Colon (tissue), 2 donors: Measurements from ENCODE around the gene OR14C36.
"Not testable (repeated sequence)": the region's sequence is repeated elsewhere in the genome, so short reads cannot be mapped to it uniquely, and the experiment has no call there.

Experiments used
- FAIRE-seq: peaks from 2 replicates; lab custom pipeline; 2012; peaks lifted over from hg19 to GRCh38; lab: Jason Lieb, UNC
- donor health status: control.
- donor health status: control.

Gene OR14C36, protein sequence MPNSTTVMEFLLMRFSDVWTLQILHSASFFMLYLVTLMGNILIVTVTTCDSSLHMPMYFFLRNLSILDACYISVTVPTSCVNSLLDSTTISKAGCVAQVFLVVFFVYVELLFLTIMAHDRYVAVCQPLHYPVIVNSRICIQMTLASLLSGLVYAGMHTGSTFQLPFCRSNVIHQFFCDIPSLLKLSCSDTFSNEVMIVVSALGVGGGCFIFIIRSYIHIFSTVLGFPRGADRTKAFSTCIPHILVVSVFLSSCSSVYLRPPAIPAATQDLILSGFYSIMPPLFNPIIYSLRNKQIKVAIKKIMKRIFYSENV

DNA sequence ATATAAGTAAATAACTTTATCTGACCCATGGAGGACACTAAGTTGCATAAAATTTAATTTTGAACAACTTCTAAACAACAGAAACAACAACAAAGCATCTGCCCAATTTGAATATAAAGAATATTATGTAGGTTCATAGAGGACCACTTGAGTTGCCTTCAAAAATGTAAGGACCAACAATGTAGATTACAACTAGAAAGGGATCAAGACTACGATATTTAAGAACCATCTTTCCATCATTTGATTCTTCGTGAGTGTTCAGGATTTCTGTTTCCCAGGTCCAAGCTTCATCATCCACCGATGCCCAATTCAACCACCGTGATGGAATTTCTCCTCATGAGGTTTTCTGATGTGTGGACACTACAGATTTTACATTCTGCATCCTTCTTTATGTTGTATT is at the start of gene OR14C36:
TSS of gene OR14C36 (plus strand) at position 301 of the 400 bp plus-strand sequence. CDS start at position 301, 0 bp downstream.
- no peak for FAIRE-seq

DNA sequence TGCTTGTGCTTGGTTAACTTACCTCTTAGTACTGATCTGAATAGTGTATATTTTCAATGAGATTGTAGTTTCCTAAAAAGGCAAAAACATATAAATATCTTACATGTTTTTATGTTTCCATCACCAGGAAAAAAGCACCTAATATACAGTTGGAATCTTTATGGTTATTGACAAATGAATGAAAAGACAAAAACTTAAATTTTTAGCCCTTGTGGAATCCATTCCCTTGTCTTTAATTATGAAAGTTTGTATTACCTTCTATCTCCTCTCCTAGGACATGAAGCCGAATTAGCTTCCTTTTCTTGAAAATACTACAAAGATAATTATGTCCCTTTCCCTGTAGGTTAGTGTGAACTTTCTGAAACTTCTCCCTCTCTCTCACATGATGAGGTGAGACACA is 45.3 kb upstream of the OR14C36 start, which contains the start of gene OR2T12:
TSS of gene OR2T12 (minus strand) at position 101 of the 400 bp plus-strand sequence. CDS start 7,846 bp downstream, outside the sequence.
- no peak for FAIRE-seq

DNA sequence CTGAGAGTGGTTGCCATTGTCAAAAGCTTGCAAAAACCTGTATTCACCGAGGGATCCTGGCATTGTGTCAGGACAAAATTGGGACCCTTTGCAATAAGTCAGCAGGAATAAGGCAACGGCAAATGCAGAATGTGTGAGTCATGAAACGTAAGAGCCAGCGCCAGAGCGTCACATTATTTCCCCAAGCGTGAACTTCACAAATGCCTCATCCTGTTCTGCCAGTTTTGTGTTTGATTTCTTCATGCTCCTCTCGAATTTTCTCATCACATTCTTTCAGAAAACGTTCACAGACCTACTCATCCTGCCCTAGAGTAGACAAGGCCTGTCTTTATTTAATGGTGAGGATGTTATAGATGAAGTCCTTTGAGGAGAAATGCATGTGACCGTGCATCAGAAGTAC is 42.9 kb upstream of the OR14C36 start:
- not testable (repeated sequence) for FAIRE-seq

DNA sequence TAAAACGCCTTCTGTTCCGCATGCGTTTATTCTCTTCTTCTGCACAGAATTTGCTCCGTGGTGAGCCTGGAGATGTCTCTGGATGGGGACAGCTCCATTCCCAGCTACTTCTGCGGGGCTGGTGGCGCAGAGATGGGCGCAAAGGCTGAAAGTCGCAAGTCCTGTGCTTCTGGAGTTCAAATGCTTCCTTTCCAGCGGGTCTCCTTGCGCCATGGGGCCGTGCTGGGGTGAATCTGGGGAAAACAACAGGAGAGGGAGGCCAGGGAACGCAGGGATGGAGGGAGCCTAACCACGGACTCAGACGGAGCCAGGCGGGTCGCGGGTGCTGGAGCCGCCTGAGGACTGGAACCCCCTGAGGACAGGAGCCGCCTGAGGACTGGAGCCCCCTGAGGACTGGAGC is 42.5 kb upstream of the OR14C36 start:
- FAIRE-seq = no peak

DNA sequence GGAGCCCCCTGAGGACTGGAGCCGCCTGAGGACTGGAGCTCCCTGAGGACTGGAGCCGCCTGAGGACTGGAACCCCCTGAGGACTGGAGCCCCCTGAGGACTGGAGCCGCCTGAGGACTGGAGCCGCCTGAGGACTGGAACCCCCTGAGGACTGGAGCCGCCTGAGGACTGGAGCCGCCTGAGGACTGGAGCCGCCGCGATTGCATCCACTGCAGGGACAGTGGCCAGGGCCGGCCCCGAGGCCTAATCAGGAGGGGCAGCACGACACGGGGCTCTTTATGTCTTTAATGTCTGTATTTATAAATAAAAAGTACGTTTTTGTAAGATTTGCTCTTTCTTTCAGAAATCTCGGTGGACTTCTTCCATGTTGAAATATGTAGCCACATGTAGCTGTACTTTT is 41.8 kb upstream of the OR14C36 start:
- FAIRE-seq = not testable (repeated sequence)

DNA sequence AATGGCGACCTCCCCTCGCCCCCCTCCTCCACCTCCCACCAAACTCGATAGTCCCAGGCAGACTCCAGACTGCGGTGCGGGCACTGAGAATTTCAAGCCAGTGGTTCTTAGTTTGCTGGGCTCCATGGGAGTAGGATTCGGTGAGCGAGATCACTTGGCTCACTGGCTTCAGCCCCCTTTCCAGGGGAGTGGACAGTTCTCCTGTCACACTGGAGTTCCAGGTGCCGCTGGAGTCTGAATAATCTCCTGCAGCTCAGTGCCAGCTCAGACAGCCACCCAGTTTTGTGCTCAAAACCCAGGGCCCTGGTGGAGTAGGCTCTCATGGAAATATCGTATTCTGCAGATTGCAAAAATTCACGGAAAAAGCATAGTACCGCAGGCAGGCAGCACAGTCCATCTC is 31.8 kb upstream of the OR14C36 start:
- FAIRE-seq = no peak

DNA sequence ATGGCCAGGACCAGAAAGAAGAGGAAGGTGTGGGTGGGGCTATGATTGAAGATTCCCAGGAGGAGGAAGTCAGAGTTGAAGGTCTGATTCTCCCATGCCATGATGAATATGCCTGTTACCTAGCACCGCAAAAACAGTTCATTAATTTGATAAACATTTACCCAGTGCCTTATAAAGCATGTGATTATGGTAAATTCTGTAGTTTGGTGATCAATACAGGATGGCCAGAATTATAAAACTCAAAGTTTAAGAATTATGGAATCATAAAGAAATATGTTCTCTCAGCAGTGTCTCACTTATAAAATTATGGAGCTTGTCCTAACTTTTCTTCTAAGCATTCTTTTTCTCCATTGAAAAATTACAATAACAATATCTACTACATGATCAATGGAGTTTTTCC is 24.1 kb upstream of the OR14C36 start, which contains the start of gene OR2M7:
TSS of gene OR2M7 (minus strand) at position 101 of the 400 bp plus-strand sequence. CDS start at position 101, 0 bp downstream.
- FAIRE-seq = no peak

DNA sequence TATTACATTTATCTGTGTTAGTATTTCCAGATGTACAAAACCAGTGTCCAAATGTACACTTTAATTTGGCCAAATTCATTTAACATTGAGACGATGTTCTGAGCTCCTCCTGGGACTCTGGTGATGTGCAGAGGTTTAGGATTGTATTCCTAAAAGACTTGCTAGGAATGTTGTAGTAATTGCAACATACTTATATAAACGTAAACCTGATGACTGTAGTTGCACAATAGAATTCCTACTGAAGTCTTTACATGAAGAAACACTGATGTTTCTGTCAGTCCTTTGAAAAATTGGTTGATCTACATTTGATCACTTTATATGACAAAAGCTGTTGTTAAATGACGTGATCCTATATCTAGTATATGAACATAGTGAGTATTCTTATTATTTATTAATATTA is 5.1 kb upstream of the OR14C36 start:
- FAIRE-seq = no peak

DNA sequence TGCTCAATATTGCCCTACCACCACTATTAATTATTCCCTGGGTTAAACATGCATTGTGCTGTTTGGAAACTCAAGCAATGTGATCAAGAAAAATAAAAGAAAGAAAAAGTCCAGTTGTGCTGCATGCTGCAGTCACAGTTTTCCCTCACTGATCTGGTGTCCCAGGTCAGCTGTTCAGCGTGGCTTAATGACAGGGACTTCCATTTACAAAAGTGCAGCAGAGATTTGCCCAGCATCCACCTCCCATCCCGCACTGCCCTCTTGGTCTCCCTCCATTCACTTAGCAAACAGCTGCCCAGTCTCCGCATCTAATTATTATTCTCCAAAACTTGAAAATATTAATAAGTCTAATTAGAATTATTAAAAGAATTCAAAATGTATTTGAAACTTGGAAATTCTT is 10.8 kb downstream of the OR14C36 start:
- FAIRE-seq = no peak

DNA sequence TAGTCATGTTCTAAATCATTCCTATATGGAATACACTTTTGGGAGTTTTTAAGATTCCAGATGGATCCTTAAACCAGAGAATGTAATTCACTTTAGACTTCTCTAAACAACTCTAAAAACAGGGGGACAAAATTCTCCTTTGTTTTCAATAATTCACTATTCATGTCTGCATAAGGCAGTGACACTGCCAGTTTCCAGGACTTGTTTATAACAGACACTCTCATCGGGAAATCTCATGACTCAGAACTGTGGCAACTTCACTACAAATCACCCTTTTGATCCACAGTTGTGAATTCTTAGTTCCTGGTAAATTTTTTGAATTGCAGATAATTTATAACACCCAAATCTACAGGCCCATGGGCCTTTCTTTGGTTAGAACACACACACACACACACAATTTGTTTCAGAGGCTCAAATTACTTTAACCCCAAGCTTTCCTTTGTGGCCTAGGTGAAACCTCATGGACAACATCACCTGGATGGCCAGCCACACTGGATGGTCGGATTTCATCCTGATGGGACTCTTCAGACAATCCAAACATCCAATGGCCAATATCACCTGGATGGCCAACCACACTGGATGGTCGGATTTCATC is 12.6 kb downstream of the OR14C36 start, which contains the start of gene OR2T4:
TSS of gene OR2T4 (plus strand) at position 545 of the 595 bp plus-strand sequence. CDS start at position 545, 0 bp downstream.
- FAIRE-seq = no peak

DNA sequence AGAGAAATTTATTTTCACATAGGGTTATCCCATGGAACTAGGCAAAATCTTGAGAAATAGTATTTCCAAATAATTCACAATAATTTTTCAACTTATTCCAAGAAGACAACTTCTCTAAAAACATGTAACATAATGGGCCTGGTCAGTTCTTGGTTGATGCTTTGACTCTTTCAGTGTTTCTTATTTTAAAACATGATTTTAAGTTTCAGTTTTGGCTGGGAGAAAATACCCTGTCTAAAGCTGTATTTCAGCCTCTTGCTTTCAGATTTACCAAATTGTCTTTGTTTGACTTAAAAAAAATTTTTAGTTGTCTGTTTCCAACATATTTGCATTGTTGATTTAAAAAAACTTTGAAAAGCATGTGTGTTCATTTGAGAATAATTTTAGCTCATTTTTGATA is 18.0 kb downstream of the OR14C36 start:
- no peak for FAIRE-seq

DNA sequence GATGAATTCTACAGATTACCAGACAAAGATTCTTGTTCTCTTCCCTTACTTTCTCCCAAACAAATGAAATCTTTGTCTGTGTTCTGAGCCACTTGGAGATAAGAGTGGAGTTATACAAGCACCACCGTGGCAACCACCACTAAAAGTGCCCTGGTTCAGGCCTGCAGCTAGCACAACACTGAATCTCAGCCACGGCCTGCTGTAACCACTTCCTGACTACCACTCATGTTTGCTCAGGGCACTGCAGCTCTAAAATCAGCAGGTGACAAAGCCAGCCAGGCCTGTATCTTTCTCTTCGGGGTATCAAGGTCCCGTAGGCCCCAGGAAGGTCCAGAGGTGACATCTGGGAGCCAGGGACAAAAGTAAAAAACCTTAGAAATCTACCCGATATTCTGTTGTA is 23.8 kb downstream of the OR14C36 start:
- FAIRE-seq = no peak

DNA sequence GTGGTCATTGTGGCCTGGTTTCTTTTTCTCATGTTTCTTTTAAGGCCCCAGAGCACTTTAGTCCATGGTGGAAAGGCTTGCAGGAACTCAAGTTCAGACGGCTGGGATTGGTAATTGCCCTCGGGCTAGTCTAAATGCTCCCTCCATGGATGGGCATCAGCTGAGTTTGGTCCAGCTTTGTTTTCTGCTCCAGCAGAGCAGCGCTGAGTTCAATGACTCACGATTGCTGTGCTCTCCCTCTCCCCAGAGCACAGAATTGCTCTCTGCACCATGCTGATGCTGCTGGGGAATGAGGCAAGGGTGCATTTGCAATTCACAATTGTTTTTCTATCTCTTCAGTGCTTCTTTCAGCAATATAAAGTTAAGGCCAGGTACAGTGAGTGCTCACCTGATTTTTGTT is 25.2 kb downstream of the OR14C36 start:
- FAIRE-seq = no peak

DNA sequence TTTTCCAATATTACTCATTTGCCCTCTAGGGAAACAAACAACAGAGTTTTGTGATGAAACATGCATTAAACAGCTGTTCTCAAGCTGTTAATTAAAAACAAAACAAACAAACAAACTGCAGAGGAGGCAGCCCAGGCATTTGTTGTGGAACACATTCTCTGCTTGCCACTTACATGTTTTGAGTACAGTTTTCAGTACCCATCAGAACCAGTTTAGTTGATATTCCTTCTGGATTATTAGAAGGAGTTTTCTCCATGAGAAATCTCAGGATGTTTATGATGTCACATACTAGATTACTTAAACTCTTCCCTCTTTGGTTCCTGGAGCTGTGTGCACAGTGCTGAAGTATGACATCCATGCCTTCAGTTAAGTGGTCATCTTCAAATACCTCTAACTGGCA is 26.9 kb downstream of the OR14C36 start, which contains the start of gene OR2T6:
TSS of gene OR2T6 (plus strand) at position 301 of the 400 bp plus-strand sequence. CDS start 11,863 bp downstream, outside the sequence.
- no peak for FAIRE-seq

DNA sequence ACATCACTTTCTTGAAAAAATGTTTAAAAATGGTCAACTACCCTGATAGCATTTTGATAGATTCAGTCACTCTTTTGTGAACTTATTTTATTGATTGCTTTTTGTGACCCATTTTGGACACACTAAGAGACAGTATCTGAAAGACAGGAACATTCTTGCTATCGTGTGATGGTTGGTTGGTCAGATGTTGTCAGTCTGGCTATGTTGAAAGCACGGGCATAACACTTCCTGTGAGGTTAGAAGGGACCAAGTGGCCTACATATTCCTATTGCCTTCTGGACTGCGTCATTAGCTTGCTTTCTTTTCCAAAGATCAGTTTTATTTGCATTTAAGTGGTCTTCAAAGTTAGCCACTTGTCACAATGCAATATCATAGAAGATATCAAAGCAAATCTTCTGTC is 28.3 kb downstream of the OR14C36 start:
- no peak for FAIRE-seq

DNA sequence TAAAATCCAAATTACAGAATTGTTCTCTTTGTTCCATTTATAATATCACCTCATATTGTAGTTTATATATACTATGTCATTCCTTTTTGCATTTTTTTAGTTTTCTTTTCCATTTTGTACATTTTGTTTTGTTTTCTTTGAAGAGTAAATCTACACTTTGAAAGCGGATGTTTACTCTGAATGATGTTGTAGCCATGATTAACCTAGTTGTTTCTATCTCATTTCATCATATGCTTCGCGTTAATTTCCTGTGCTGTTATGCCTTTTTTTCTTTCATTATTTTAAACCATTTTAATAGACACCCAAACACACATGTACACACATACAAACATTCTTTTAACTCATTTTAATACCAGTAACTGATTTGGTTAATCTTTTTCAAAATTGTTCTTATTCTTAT is 32.3 kb downstream of the OR14C36 start:
- no peak for FAIRE-seq

DNA sequence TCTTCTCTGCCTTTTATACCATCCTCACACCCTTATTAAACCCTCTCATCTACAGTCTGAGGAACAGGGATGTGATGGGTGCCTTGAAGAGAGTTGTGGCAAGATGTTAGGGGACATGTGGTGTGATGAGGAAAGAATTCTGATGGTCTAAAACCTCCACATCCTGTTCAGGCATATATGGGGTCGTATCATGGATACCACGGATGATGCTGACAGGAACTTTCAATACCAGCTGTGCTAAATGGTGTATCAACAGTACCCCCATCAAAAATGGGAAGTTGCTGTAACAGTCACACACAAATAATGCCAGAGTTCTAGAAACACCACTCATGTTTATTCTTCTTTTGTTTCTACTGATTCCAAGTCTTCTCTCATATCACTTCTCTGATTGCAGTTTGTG is 39.9 kb downstream of the OR14C36 start:
- no peak for FAIRE-seq

DNA sequence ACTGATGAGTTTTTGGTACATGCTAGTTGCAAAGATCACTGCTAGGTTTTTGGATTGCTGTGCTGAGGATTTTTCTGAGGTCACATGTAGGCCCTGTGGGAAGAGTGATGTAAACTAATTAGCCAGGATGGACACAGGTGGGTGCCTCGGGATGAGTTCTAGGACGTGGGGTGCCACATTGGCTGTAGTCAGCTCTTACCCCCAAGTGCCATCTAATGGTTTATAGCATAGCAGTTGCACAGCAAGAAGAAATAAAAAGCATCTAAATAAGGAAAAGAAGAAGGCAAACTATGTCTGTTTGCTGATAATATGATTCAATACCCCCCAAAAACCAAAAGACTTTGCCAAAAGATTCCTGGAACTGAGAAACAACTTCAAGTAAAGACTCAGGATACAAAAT is 44.5 kb downstream of the OR14C36 start:
- no peak for FAIRE-seq
